SJSA1 (cell line): Measurements from ENCODE around the gene UBE2D2. TPM values are rescaled to one million over a fixed set of nuclear protein-coding genes. Genes with fewer than 3 reads are reported as not detected.
A peak's percentile ranks its signal among the peaks of the same experiment; 100 is the strongest.

Experiments
- DNase-seq, 2 experiments: peaks; one replicate each; pipeline ENCODE4 v3.0.0-alpha.2; 2015 to 2020; ENCODE audit warnings: low spot score in 2 of 2, low read depth in 1 of 2
- H3K27ac ChIP-seq: fragments of 250-450 bp; sonication (Bioruptor Pico); 2 replicates; pipeline ENCODE4 v1.5.1; 2020; ENCODE audit warnings: mild to moderate bottlenecking, moderate library complexity
- H3K27me3 ChIP-seq: fragments of 250-450 bp; sonication (Bioruptor Pico); replicated peaks from 2 replicates; pipeline ENCODE4 v1.5.1; 2020; ENCODE audit warnings: mild to moderate bottlenecking, moderate library complexity
- H3K36me3 ChIP-seq: fragments of 250-450 bp; sonication (Bioruptor Pico); 2 replicates; pipeline ENCODE4 v1.5.1; 2020; ENCODE audit warnings: mild to moderate bottlenecking
- H3K4me1 ChIP-seq: fragments of 250-450 bp; sonication (Bioruptor Pico); replicated peaks from 2 replicates; pipeline ENCODE4 v1.6.1; 2021; ENCODE audit warnings: mild to moderate bottlenecking
- H3K4me3 ChIP-seq: fragments of 250-450 bp; sonication (Bioruptor Pico); 2 replicates; pipeline ENCODE4 v1.5.1; 2020; ENCODE audit warnings: mild to moderate bottlenecking
- H3K9me3 ChIP-seq: fragments of 250-450 bp; sonication (Bioruptor Pico); replicated peaks from 2 replicates; pipeline ENCODE4 v1.5.1; 2020; ENCODE audit warnings: mild to moderate bottlenecking
- total RNA-seq: library from RNA; depleted of rRNA; stranded (reverse); fragments of >200 nt; shearing (Covaris generic); gene quantifications from 2 replicates; pipeline ENCODE4 v1.2.3, GENCODE V29; 2014

Gene UBE2D2
- total RNA-seq, 1 experiment from 2014 or later = 159 TPM

GRCh38 chr5:139665626-139666025 is 104.5 kb downstream of the UBE2D2 start:
- Histone ChIP-seq H3K27me3 (no peaks in the 10 kb centered on the region), H3K4me1 (peaks cover 50% of the 10 kb centered on the region), H3K27ac (no peak overlapping the region), H3K4me3 (no peak overlapping the region), H3K9me3 (no peaks in the 10 kb centered on the region), H3K36me3 (peaks cover 55% of the 10 kb centered on the region)
- DNase-seq = no peak

DNA sequence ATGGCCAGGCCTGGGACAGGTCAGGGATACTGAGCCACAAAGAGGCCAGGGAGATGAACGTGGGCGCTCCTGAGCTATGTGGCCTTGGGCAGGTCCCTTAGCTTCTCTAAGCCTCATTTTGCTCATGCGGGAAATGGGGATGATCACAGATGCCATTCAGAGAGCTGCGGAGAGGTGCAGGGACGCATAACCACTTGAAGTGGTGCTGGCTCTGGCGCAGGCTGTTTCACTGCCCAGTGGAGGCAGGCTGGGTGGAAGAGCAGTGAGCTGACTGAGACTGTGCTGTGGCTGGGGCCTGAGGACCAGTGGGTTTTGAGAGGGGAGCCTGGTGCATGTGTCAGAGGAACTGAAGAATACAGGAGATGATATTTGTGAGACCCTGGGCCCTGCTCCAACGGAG is 105.4 kb downstream of the UBE2D2 start:
- no peak overlapping the region for H3K27ac ChIP-seq
- peaks cover 55% of the 10 kb centered on the region for H3K36me3 ChIP-seq
- no peak overlapping the region for H3K4me3 ChIP-seq
- H3K27me3 ChIP-seq = no peaks in the 10 kb centered on the region
- H3K9me3 ChIP-seq = no peaks in the 10 kb centered on the region
- peaks cover 50% of the 10 kb centered on the region for H3K4me1 ChIP-seq
- no peak for DNase-seq

- Histone ChIP-seq H3K4me3 (no peak overlapping the region), H3K27me3 (no peaks in the 10 kb centered on the region)
- DNase-seq = no peak
These were observed 106.0 kb downstream of the UBE2D2 start for GRCh38 chr5:139667001-139667729.

GRCh38 chr5:139667730-139668063 is 106.6 kb downstream of the UBE2D2 start:
- Histone ChIP-seq H3K4me1 (peaks cover 57% of the 10 kb centered on the region), H3K9me3 (no peaks in the 10 kb centered on the region), H3K27me3 (no peaks in the 10 kb centered on the region), H3K36me3 (peaks cover 51% of the 10 kb centered on the region), H3K4me3 (peak overlapping the region; percentile 33), H3K27ac (peak overlapping the region; percentile 85)
- DNase-seq = peak in 1 of 2 experiments; percentile 69

More at GRCh38 chr5:139667001-139667729, 106.0 kb downstream of the UBE2D2 start:
- Histone ChIP-seq H3K36me3 (peaks cover 53% of the 10 kb centered on the region), H3K27ac (peak overlapping the region; percentile 10; the same call in 1 of the 2 replicates), H3K9me3 (no peaks in the 10 kb centered on the region), H3K4me1 (peaks cover 52% of the 10 kb centered on the region)

- Histone ChIP-seq H3K36me3 (peaks cover 51% of the 10 kb centered on the region), H3K4me1 (peaks cover 63% of the 10 kb centered on the region), H3K4me3 (peak overlapping the region; percentile 33), H3K27ac (peak overlapping the region; percentile 85), H3K27me3 (no peaks in the 10 kb centered on the region), H3K9me3 (no peaks in the 10 kb centered on the region)
- DNase-seq = no peak
These were observed 107.1 kb downstream of the UBE2D2 start for GRCh38 chr5:139668064-139668880.

DNA sequence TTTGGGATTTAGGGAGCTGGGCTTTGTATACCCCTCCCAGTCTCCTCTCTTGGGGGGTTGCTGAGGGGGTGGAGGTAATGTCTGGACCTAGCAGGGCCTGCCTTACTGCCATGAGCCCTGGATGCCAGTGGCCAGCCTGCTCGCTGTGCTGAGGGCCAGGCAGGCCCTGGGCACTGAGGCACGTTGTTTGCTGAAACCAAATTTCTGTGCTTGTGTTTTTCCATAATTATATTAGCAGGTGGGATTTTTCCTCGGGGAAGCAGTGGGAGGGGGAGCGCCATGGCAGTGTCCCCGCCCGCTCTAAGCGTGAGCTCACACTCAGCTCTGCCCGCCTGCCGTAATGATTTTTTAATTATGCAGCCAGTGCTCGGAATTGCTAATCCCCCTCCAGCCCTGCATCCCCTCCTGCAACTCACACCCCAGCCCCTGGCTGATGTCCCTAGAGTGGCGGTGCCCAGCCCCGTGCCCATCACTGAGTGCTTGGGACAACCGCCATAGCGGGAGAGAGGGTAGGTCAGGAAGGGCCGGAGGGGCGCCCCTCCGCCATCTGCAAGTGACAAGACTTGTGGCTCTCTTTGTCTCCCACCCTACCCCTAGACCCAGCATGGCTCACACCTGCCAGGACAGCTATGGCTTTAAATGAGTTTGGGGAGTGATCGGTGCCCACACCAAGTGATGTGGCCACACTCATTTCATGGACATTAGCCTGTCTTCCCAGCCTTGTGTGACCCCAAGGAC is 108.0 kb downstream of the UBE2D2 start:
- H3K4me3 ChIP-seq = no peak overlapping the region
- peaks cover 71% of the 10 kb centered on the region for H3K4me1 ChIP-seq

GRCh38 chr5:139669662-139670368 is 108.7 kb downstream of the UBE2D2 start:
- peaks cover 47% of the 10 kb centered on the region for H3K36me3 ChIP-seq
- H3K27ac ChIP-seq = no peak overlapping the region
- no peaks in the 10 kb centered on the region for H3K9me3 ChIP-seq
- no peak overlapping the region for H3K4me3 ChIP-seq
- DNase-seq = no peak
- no peaks in the 10 kb centered on the region for H3K27me3 ChIP-seq
- H3K4me1 ChIP-seq = peaks cover 75% of the 10 kb centered on the region

More for the DNA sequence above, 108.0 kb downstream of the UBE2D2 start:
- Histone ChIP-seq H3K36me3 (peaks cover 51% of the 10 kb centered on the region), H3K27me3 (no peaks in the 10 kb centered on the region), H3K9me3 (no peaks in the 10 kb centered on the region), H3K27ac (peak overlapping the region; percentile 85)
- no peak for DNase-seq

- H3K36me3 ChIP-seq = peaks cover 45% of the 10 kb centered on the region
- H3K4me1 ChIP-seq = peaks cover 75% of the 10 kb centered on the region
- no peaks in the 10 kb centered on the region for H3K27me3 ChIP-seq
- H3K27ac ChIP-seq = peak overlapping the region; percentile 22
- H3K9me3 ChIP-seq = no peaks in the 10 kb centered on the region
- no peak for DNase-seq
- no peak overlapping the region for H3K4me3 ChIP-seq
These were observed 109.4 kb downstream of the UBE2D2 start for GRCh38 chr5:139670369-139671095.

DNA sequence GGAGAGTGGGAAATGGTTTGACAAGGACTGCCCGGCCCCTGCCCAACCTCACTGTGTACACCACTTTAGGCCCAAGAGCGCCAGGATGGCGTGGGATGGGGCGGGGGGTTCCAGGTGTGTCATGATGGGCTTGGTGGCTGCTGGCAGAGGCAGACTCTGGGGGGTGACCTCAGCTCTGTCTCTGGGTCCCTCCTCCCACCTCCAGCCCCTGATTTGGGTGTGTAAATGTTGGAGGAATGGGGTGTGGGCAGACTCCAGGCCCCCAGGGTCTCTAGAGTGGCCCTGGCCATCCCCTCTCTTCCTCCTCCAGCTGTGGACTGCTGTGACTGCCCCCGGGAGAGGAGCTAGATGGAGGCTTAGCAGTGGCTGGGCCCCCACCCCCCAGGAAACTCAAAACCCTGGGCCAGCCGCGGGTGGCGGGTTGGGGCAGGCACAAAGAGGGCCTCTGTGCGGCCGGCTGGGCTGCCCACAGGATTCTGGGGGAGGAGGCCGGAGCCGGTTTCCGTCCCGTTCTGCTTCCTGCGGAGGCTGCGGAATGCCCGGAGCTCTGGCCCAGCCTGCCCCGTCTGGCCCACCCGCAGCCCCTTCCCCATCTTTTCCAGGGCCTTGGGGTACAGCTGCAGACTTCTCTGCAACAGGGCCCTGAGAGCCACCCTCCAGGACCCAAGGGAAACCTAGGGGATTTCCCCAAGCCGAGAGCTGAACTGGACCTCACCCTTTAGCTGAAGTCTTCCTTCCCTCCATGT is 110.1 kb downstream of the UBE2D2 start:
- H3K27ac ChIP-seq = peak overlapping the region; percentile 22
- peaks cover 45% of the 10 kb centered on the region for H3K36me3 ChIP-seq
- peak; percentile 61 to 74 for DNase-seq
- no peaks in the 10 kb centered on the region for H3K27me3 ChIP-seq
- H3K9me3 ChIP-seq = no peaks in the 10 kb centered on the region
- peaks cover 75% of the 10 kb centered on the region for H3K4me1 ChIP-seq
- no peak overlapping the region for H3K4me3 ChIP-seq

GRCh38 chr5:139675213-139675612 is 114.1 kb downstream of the UBE2D2 start:
- H3K27me3 ChIP-seq = no peaks in the 10 kb centered on the region
- H3K27ac ChIP-seq = no peak overlapping the region
- H3K36me3 ChIP-seq = peaks cover 39% of the 10 kb centered on the region
- H3K4me1 ChIP-seq = peaks cover 43% of the 10 kb centered on the region
- no peak overlapping the region for H3K4me3 ChIP-seq
- DNase-seq = no peak
- H3K9me3 ChIP-seq = no peaks in the 10 kb centered on the region

GRCh38 chr5:139675825-139676224 is 114.7 kb downstream of the UBE2D2 start:
- Histone ChIP-seq H3K4me1 (peaks cover 37% of the 10 kb centered on the region), H3K36me3 (peaks cover 39% of the 10 kb centered on the region), H3K27me3 (no peaks in the 10 kb centered on the region), H3K4me3 (no peak overlapping the region), H3K9me3 (no peaks in the 10 kb centered on the region), H3K27ac (no peak overlapping the region)
- no peak for DNase-seq

- DNase-seq = no peak
- H3K9me3 ChIP-seq = no peaks in the 10 kb centered on the region
- H3K4me1 ChIP-seq = peaks cover 31% of the 10 kb centered on the region
- peaks cover 43% of the 10 kb centered on the region for H3K36me3 ChIP-seq
- no peaks in the 10 kb centered on the region for H3K27me3 ChIP-seq
- no peak overlapping the region for H3K4me3 ChIP-seq
- H3K27ac ChIP-seq = no peak overlapping the region
These were observed 115.3 kb downstream of the UBE2D2 start for GRCh38 chr5:139676406-139676805.
